MCF 10A (cell line): ENCODE data around the gene NFIL3. TPM values are rescaled to one million over a fixed set of nuclear protein-coding genes. Genes with fewer than 3 reads are reported as not detected.
A peak's percentile ranks its signal among the peaks of the same experiment; 100 is the strongest.

ENCODE experiments used
- BruUV-seq: library from RNA; stranded (reverse); fragments of 400-500 nt; replicated peaks from 2 replicates; lab custom pipeline; 2021; lab: Mats Ljungman, UMichigan
- CTCF ChIA-PET: fragments of 300-600 bp; sonication (Branson Sonifier 250); formaldehyde crosslinking; extraction: SDS; loops from one replicate; lab custom pipeline; 2021; ENCODE audit warnings: antibody characterized with exemption, inconsistent platforms; lab: Yijun Ruan, JAX
- POLR2A ChIA-PET: fragments of 300-600, 350-650 bp; sonication (Branson Sonifier 250); formaldehyde crosslinking; extraction: SDS; loops from one replicate; lab custom pipeline; 2020; ENCODE audit warnings: antibody characterized with exemption, inconsistent platforms; lab: Yijun Ruan, JAX
- DNase-seq: peaks from one replicate; pipeline ENCODE4 v3.0.0-alpha.2; 2018; ENCODE audit not compliant: unreplicated experiment
- H3K27ac Mint-ChIP-seq: one replicate; pipeline ENCODE4 v1.8.0; 2022; ENCODE audit warnings: mild to moderate bottlenecking, low read depth, mixed read lengths; ENCODE audit not compliant: unreplicated experiment
- H3K27me3 Mint-ChIP-seq: one replicate; pipeline ENCODE4 v1.8.0; 2022; ENCODE audit warnings: mixed read lengths; ENCODE audit not compliant: insufficient read depth, unreplicated experiment
- H3K36me3 Mint-ChIP-seq: one replicate; pipeline ENCODE4 v1.8.0; 2022; ENCODE audit warnings: mild to moderate bottlenecking, moderate library complexity, mixed read lengths; ENCODE audit not compliant: insufficient read depth, unreplicated experiment
- H3K4me1 Mint-ChIP-seq: one replicate; pipeline ENCODE4 v1.8.0; 2022; ENCODE audit warnings: mixed read lengths; ENCODE audit not compliant: insufficient read depth, unreplicated experiment
- H3K4me3 Mint-ChIP-seq: one replicate; pipeline ENCODE4 v1.8.0; 2022; ENCODE audit warnings: mild to moderate bottlenecking, moderate library complexity, mixed read lengths; ENCODE audit not compliant: unreplicated experiment
- H3K9me3 Mint-ChIP-seq: one replicate; pipeline ENCODE4 v1.8.0; 2022; ENCODE audit warnings: mixed read lengths; ENCODE audit not compliant: unreplicated experiment
- CTCF ChIP-seq: fragments of 200-600 bp; IDR thresholded peaks from one replicate; pipeline ENCODE4 v1.8.0; 2022; ENCODE audit warnings: antibody characterized with exemption, mild to moderate bottlenecking; ENCODE audit not compliant: unreplicated experiment
- intact Hi-C: fragments of 100-400 bp; cut with micrococcal nuclease; formaldehyde crosslinking; loops from 2 replicates; pipeline ENCODE4 v1.14.1; 2022
- total RNA-seq: library from RNA; stranded (reverse); gene quantifications from 2 replicates; pipeline ENCODE4 v1.2.3, GENCODE V29; 2022

The NFIL3 gene
- total RNA-seq, 1 experiment from 2014 or later = 76.8 TPM

DNA sequence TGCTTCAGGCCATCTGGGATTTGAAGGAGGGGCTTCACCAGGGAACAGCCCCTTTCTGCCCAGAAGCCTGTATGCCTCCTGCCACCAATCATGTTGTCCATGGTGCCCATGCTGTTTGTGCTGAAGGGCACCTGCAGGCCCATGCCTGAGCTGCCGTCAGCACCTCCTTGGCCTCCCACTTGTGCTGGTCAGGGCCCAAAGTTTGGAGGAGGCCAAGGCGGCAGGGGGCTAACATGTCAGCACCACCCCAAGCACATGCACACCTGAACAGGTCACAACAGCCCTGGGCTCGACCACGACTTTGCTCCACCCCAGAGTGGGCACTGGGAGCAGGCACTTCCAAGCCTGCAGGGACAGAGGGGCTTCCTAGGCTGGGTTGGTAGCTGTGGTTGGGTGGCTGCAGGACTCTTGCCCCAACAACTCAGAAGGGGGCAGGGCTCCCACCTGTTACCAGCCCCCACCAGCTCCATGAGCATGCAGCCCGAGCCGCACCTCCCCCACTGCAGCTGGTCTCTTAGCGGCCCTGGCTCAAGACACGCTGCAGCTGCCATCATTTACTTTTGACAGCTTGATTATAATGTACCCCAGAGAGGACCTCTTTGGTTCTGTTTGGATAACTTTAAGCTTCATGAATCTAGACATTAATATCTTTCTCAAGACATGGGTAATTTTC is 19.8 kb upstream of the NFIL3 start:
- CTCF ChIA-PET = interaction anchor here (0.6 to 1.8 kb wide), 3 partner anchors 10 to 19 kb away, joined by 3 to 9 read pairs (median 5); no protein-coding TSS in a partner anchor
- BruUV-seq = no TSS peak
- no peak overlapping the region for H3K4me3 Mint-ChIP-seq
- no peaks in the 10 kb centered on the region for H3K4me1 Mint-ChIP-seq
- H3K9me3 Mint-ChIP-seq = peaks cover 6% of the 10 kb centered on the region
- TF ChIP-seq CTCF = no peak
- DNase-seq = no peak
- POLR2A ChIA-PET = interaction anchor here (0.9 to 1.0 kb wide), 2 partner anchors 17 to 18 kb away, joined by 3 read pairs; no protein-coding TSS in a partner anchor
- no peaks in the 10 kb centered on the region for H3K27me3 Mint-ChIP-seq
- no peaks in the 10 kb centered on the region for H3K36me3 Mint-ChIP-seq
- H3K27ac Mint-ChIP-seq = no peak overlapping the region
- intact Hi-C loops = no loop called here

GRCh38 chr9:91436841-91437240 is 13.2 kb upstream of the NFIL3 start:
- no TSS peak for BruUV-seq
- ChIA-PET CTCF (interaction anchor here (0.5 to 0.8 kb wide), 4 partner anchors 11 to 611 kb away, joined by 3 read pairs; no protein-coding TSS in a partner anchor), POLR2A (no interaction called here)
- intact Hi-C loops = no loop called here
- no peaks in the 10 kb centered on the region for H3K36me3 Mint-ChIP-seq
- no peak overlapping the region for H3K27ac Mint-ChIP-seq
- no peaks in the 10 kb centered on the region for H3K27me3 Mint-ChIP-seq
- no peak overlapping the region for H3K4me3 Mint-ChIP-seq
- H3K4me1 Mint-ChIP-seq = peaks cover 12% of the 10 kb centered on the region
- no peak for TF ChIP-seq CTCF
- no peak for DNase-seq
- H3K9me3 Mint-ChIP-seq = no peaks in the 10 kb centered on the region

- ChIA-PET POLR2A (interaction anchor here (0.6 to 3.3 kb wide), 15 partner anchors 10 to 518 kb away, joined by 3 to 22 read pairs (median 4); partner anchors contain the start of gene NFIL3), CTCF (interaction anchor here (0.6 to 2.1 kb wide), 19 partner anchors 9 to 539 kb away, joined by 3 to 16 read pairs (median 3); no protein-coding TSS in a partner anchor)
- peak; percentile 88 for DNase-seq
- H3K27ac Mint-ChIP-seq = no peak overlapping the region
- no peaks in the 10 kb centered on the region for H3K27me3 Mint-ChIP-seq
- no peaks in the 10 kb centered on the region for H3K36me3 Mint-ChIP-seq
- H3K4me1 Mint-ChIP-seq = peaks cover 27% of the 10 kb centered on the region
- no TSS peak for BruUV-seq
- intact Hi-C loops = loop anchor here (1.0 to 2.0 kb wide), 4 partner anchors 244 to 518 kb away; no protein-coding TSS in a partner anchor
- no peak overlapping the region for H3K4me3 Mint-ChIP-seq
- TF ChIP-seq CTCF = peak; percentile 45
- no peaks in the 10 kb centered on the region for H3K9me3 Mint-ChIP-seq
Observed at GRCh38 chr9:91433180-91433579, 9.5 kb upstream of the NFIL3 start.

- ChIA-PET POLR2A (interaction anchor here (3.3 kb wide), 1 partner anchor 8 kb away, joined by 22 read pairs; the partner anchor contains the start of gene NFIL3), CTCF (interaction anchor here (0.9 to 1.5 kb wide), 4 partner anchors 41 to 516 kb away, joined by 3 to 9 read pairs (median 4); no protein-coding TSS in a partner anchor)
- TF ChIP-seq CTCF = no peak
- H3K4me1 Mint-ChIP-seq = peaks cover 26% of the 10 kb centered on the region
- DNase-seq = no peak
- H3K36me3 Mint-ChIP-seq = no peaks in the 10 kb centered on the region
- H3K27me3 Mint-ChIP-seq = no peaks in the 10 kb centered on the region
- intact Hi-C loops = no loop called here
- H3K27ac Mint-ChIP-seq = no peak overlapping the region
- no peak overlapping the region for H3K4me3 Mint-ChIP-seq
- H3K9me3 Mint-ChIP-seq = no peaks in the 10 kb centered on the region
- no TSS peak for BruUV-seq
Observed at GRCh38 chr9:91431485-91431884, 7.9 kb upstream of the NFIL3 start.
